WTC11 (cell line): ENCODE results near the gene FGF18.

ENCODE experiments used
- SP1 ChIP-seq: sonication (generic); formaldehyde crosslinking; conservative IDR thresholded peaks from 2 replicates; pipeline ENCODE4 v1.8.1; 2022; ENCODE audit warnings: missing genetic modification reagents
- USF1 ChIP-seq: sonication (generic); formaldehyde crosslinking; IDR thresholded peaks from 2 replicates; pipeline ENCODE4 v1.8.0; 2022; ENCODE audit warnings: mild to moderate bottlenecking, missing genetic modification reagents
- USF2 ChIP-seq: sonication (generic); formaldehyde crosslinking; IDR thresholded peaks from 2 replicates; pipeline ENCODE4 v1.8.1; 2023; ENCODE audit warnings: mild to moderate bottlenecking, missing genetic modification reagents, moderate library complexity

- TF ChIP-seq SP1 (CRISPR knock-in tag) (no peak), USF1 (CRISPR knock-in tag) (no peak), USF2 (CRISPR knock-in tag) (no peak)
Measured at GRCh38 chr5:171494452-171495121, 75.1 kb downstream of the FGF18 start.
